Endothelial cell of umbilical vein (primary cell): ENCODE measurements around the gene ZNF280D. TPM values are rescaled to one million over a fixed set of nuclear protein-coding genes. Genes with fewer than 3 reads are reported as not detected.

Source experiments
- BruUV-seq: library from RNA; stranded (reverse); fragments of 400-500 nt; replicated peaks from 2 replicates; lab custom pipeline; 2021; lab: Mats Ljungman, UMichigan
- CTCF ChIA-PET: fragments of 300-600, 350-600 bp; sonication (Branson Sonifier 250); formaldehyde crosslinking; loops from one replicate; lab custom pipeline; 2021; ENCODE audit warnings: antibody characterized with exemption, inconsistent platforms; lab: Charles Lee
- POLR2A ChIA-PET: fragments of 300-600, 350-600 bp; sonication (Branson Sonifier 250); formaldehyde crosslinking; loops from one replicate; lab custom pipeline; 2021; ENCODE audit warnings: antibody characterized with exemption, inconsistent platforms; lab: Charles Lee
- DNase-seq: peaks from one replicate; pipeline ENCODE4 v3.0.0-alpha.2; 2011; ENCODE audit warnings: low read depth, low spot score
- FAIRE-seq: peaks from 2 replicates; lab custom pipeline; 2011; peaks lifted over from hg19 to GRCh38; lab: Jason Lieb, UNC
- H2AFZ ChIP-seq: 2 replicates; pipeline ENCODE4 v1.6.0; 2012; ENCODE audit warnings: low read depth, low read length, control low read depth, inconsistent platforms
- H3K27ac ChIP-seq: 2 replicates; pipeline ENCODE4 v1.5.1; 2011; ENCODE audit warnings: low read depth, mild to moderate bottlenecking, control low read depth, low read length, moderate library complexity; ENCODE audit not compliant: insufficient read depth
- H3K27me3 ChIP-seq, 2 experiments: 2 replicates each; pipeline versions ENCODE4 v1.6.0 to v1.6.1; 2011; ENCODE audit warnings: low read length in 2 of 2, mixed read lengths in 1 of 2; ENCODE audit not compliant: control insufficient read depth in 2 of 2, insufficient read depth in 2 of 2
- H3K36me3 ChIP-seq, 2 experiments: 2 replicates in 1 of 2; 3 replicates in 1 of 2; pipeline ENCODE4 v1.5.1; 2011; ENCODE audit warnings: low read length in 2 of 2, mild to moderate bottlenecking in 1 of 2, moderate library complexity in 1 of 2; ENCODE audit not compliant: control insufficient read depth in 2 of 2, insufficient read depth in 2 of 2; ENCODE audit errors: extremely low read depth in 1 of 2
- H3K4me1 ChIP-seq: 3 replicates; pipeline ENCODE4 v1.5.1; 2011; ENCODE audit warnings: mild to moderate bottlenecking, low read length; ENCODE audit not compliant: control insufficient read depth, insufficient read depth; ENCODE audit errors: extremely low read depth
- H3K4me2 ChIP-seq: 2 replicates; pipeline ENCODE4 v1.6.1; 2011; ENCODE audit warnings: low read length, control low read depth, mixed read lengths; ENCODE audit not compliant: insufficient read depth
- H3K4me3 ChIP-seq, 3 experiments: fragments of 200-600 bp in 1 of 3; sonication (generic), shearing (Covaris generic) in 1 of 3; replicated peaks in 1 of 3; 2 replicates each; pipeline ENCODE4 v1.5.1; 2011 to 2016; ENCODE audit warnings: control low read depth in 3 of 3, low read length in 3 of 3, mild to moderate bottlenecking in 2 of 3, inconsistent platforms in 1 of 3, low read depth in 1 of 3, moderate library complexity in 1 of 3; ENCODE audit not compliant: insufficient read depth in 1 of 3
- H3K79me2 ChIP-seq: 2 replicates; pipeline ENCODE4 v1.6.0; 2012; ENCODE audit warnings: low read length, inconsistent platforms; ENCODE audit not compliant: control insufficient read depth, insufficient read depth
- H3K9ac ChIP-seq: replicated peaks from 2 replicates; pipeline ENCODE3; 2011; ENCODE audit warnings: low read length, control low read depth; ENCODE audit not compliant: insufficient read depth; ENCODE audit errors: extremely low read depth
- H3K9me1 ChIP-seq: replicated peaks from 3 replicates; pipeline ENCODE4 v1.6.0; 2011; ENCODE audit warnings: mild to moderate bottlenecking, low read length; ENCODE audit not compliant: control insufficient read depth, insufficient read depth; ENCODE audit errors: extremely low read depth
- H3K9me3 ChIP-seq: replicated peaks from 2 replicates; pipeline ENCODE4 v1.5.1; 2012; ENCODE audit warnings: low read length, inconsistent platforms; ENCODE audit not compliant: control insufficient read depth, insufficient read depth
- H4K20me1 ChIP-seq: replicated peaks from 2 replicates; pipeline ENCODE3; 2011; ENCODE audit warnings: mild to moderate bottlenecking, low read length; ENCODE audit not compliant: control insufficient read depth, insufficient read depth; ENCODE audit errors: extremely low read depth
- EZH2 ChIP-seq: IDR thresholded peaks from 2 replicates; pipeline ENCODE4 v1.6.1; 2012; ENCODE audit warnings: borderline replicate concordance, low read depth, mild to moderate bottlenecking, moderate library complexity, low read length, inconsistent platforms; ENCODE audit not compliant: severe bottlenecking
- FOS ChIP-seq: IDR thresholded peaks from 2 replicates; pipeline ENCODE4 v1.6.1; 2011; ENCODE audit warnings: mild to moderate bottlenecking, low read length, moderate library complexity, borderline replicate concordance; ENCODE audit not compliant: insufficient read depth
- GATA2 ChIP-seq: IDR thresholded peaks from 2 replicates; pipeline ENCODE4 v1.7.0; 2011; ENCODE audit warnings: low read depth, mild to moderate bottlenecking, moderate library complexity, mixed read lengths, low read length; ENCODE audit not compliant: insufficient read length, insufficient read depth
- JUN ChIP-seq: IDR thresholded peaks from 2 replicates; pipeline ENCODE4 v1.6.1; 2011; ENCODE audit warnings: borderline replicate concordance, low read depth; ENCODE audit not compliant: insufficient read length, insufficient read depth
- POLR2AphosphoS5 ChIP-seq: IDR thresholded peaks from 2 replicates; pipeline ENCODE4 v1.6.1; 2012; ENCODE audit warnings: low read depth, mild to moderate bottlenecking, control low read depth, low read length, moderate library complexity; ENCODE audit not compliant: insufficient read depth
- dilution Hi-C: fragments of 300-500 bp; cut with MboI; formaldehyde crosslinking; loops from one replicate; pipeline ENCODE4 v1.15.0; 2019; ENCODE audit warnings: low sequenced_read_pairs; ENCODE audit not compliant: extremely low pct_ligation_motif_present
- intact Hi-C: fragments of 100-400 bp; cut with micrococcal nuclease; formaldehyde crosslinking; loops from one replicate; pipeline ENCODE4 v1.10.0; 2022
- polyA plus RNA-seq, 4 experiments: library from polyadenylated mRNA; depleted of rRNA in 3 of 4; stranded (reverse) in 3 of 4; unstranded in 1 of 4; fragments of >200 nt; gene quantifications; 2 replicates each; pipeline versions ENCODE4 v1.2.1 to v1.2.3, GENCODE V29; 2011 to 2012; ENCODE audit warnings: missing spikeins in 1 of 4
- total RNA-seq: library from RNA; stranded (reverse); gene quantifications from 2 replicates; pipeline ENCODE4 v1.2.3, GENCODE V29; 2021
- TF ChIP-seq, protein P1 (sequence below): IDR thresholded peaks from 2 replicates; pipeline ENCODE4 v1.6.1; 2011; ENCODE audit not compliant: insufficient read depth, insufficient read length
- TF ChIP-seq, protein P2 (sequence below), 2 donors: IDR thresholded peaks; 1 replicate in 1 of 2; 2 replicates in 1 of 2; pipeline ENCODE4 v1.5.1; 2011; ENCODE audit warnings: low read length in 2 of 2, mild to moderate bottlenecking in 2 of 2, moderate library complexity in 2 of 2, control low read depth in 1 of 2, inconsistent platforms in 1 of 2, low read depth in 1 of 2; ENCODE audit not compliant: insufficient read depth in 1 of 2; ENCODE audit errors: extremely low read depth in 1 of 2

The ZNF280D gene
- total and polyA plus RNA-seq, 2 donors (not counting 3 experiments of a cell fraction or from before 2014, with no cell fraction given): 9.6 to 42.1 TPM

DNA sequence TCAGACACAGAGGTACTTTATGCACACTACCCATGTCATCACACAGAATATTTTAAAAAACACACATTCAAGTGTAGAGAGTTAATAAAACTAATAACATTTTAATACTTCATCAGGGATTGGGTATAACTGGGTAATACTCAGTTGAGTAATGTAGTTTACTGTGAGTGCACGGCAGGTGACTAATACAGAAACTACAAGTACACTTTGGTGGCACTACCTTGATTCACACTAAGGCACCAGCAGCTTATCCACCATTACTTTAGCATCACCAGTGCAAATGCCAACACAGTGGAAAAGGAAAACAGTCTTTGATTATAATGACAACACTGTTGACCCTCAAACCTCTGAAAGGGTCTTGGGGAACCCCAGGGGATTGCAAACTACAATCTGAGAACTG, 33.6 kb downstream of the ZNF280D start:
- TF ChIP-seq GATA2: no peak
- TF ChIP-seq FOS: no peak
- TF ChIP-seq POLR2AphosphoS5: no peak
- TF ChIP-seq, protein P1, sequence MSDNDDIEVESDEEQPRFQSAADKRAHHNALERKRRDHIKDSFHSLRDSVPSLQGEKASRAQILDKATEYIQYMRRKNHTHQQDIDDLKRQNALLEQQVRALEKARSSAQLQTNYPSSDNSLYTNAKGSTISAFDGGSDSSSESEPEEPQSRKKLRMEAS: no peak
- no peak for TF ChIP-seq EZH2
- TF ChIP-seq, protein P2, sequence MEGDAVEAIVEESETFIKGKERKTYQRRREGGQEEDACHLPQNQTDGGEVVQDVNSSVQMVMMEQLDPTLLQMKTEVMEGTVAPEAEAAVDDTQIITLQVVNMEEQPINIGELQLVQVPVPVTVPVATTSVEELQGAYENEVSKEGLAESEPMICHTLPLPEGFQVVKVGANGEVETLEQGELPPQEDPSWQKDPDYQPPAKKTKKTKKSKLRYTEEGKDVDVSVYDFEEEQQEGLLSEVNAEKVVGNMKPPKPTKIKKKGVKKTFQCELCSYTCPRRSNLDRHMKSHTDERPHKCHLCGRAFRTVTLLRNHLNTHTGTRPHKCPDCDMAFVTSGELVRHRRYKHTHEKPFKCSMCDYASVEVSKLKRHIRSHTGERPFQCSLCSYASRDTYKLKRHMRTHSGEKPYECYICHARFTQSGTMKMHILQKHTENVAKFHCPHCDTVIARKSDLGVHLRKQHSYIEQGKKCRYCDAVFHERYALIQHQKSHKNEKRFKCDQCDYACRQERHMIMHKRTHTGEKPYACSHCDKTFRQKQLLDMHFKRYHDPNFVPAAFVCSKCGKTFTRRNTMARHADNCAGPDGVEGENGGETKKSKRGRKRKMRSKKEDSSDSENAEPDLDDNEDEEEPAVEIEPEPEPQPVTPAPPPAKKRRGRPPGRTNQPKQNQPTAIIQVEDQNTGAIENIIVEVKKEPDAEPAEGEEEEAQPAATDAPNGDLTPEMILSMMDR (IDR thresholded peaks at IDR 0.05; ENCODE audit: extremely low read depth in 1 of 2, insufficient read depth in 1 of 2, low read depth in 1 of 2, low read length in 2 of 2): no peak
- no peak for TF ChIP-seq JUN
- H2AFZ ChIP-seq: no peak overlapping the region
- no peaks in the 10 kb centered on the region for H3K27me3 ChIP-seq
- FAIRE-seq: no peak
- intact Hi-C loops (no loop called here), dilution Hi-C loops (no loop called here)
- H3K79me2 ChIP-seq: no peaks in the 10 kb centered on the region
- H3K4me2 ChIP-seq: no peak overlapping the region
- H3K9me3 ChIP-seq: no peaks in the 10 kb centered on the region
- DNase-seq: no peak
- no peak overlapping the region for H3K27ac ChIP-seq
- no peak overlapping the region for H3K4me3 ChIP-seq
- H3K9ac ChIP-seq: no peak overlapping the region
- POLR2A ChIA-PET: no interaction called here
- peaks cover 4 to 11% of the 10 kb centered on the region in 2 experiments for H3K36me3 ChIP-seq
- no peaks in the 10 kb centered on the region for H3K9me1 ChIP-seq
- no peaks in the 10 kb centered on the region for H3K4me1 ChIP-seq
- no TSS peak for BruUV-seq
- CTCF ChIA-PET: no interaction called here
- no peaks in the 10 kb centered on the region for H4K20me1 ChIP-seq
